Nephron (organoid): ENCODE measurements around the gene RSPO3.
"Not testable (repeated sequence)": the region's sequence is repeated elsewhere in the genome, so short reads cannot be mapped to it uniquely, and the experiment has no call there.

Experiments used
- H3K27ac Mint-ChIP-seq, 3 experiments: 2 replicates each; pipeline ENCODE4 v1.8.0; 2020; ENCODE audit warnings: mixed read lengths in 3 of 3, mild to moderate bottlenecking in 2 of 3, moderate library complexity in 1 of 3
- H3K27me3 Mint-ChIP-seq: 2 replicates; pipeline ENCODE4 v1.8.0; 2021; ENCODE audit warnings: low read depth, mild to moderate bottlenecking, moderate library complexity, mixed read lengths
- H3K36me3 Mint-ChIP-seq: 2 replicates; pipeline ENCODE4 v1.8.0; 2020; ENCODE audit warnings: low read depth, mixed read lengths
- H3K4me1 Mint-ChIP-seq: 2 replicates; pipeline ENCODE4 v1.8.0; 2020; ENCODE audit warnings: mixed read lengths
- H3K4me3 Mint-ChIP-seq, 3 experiments: 2 replicates each; pipeline ENCODE4 v1.8.0; 2020; ENCODE audit warnings: mild to moderate bottlenecking in 3 of 3, mixed read lengths in 3 of 3, moderate library complexity in 2 of 3
- H3K9me3 Mint-ChIP-seq: 2 replicates; pipeline ENCODE4 v1.8.0; 2020; ENCODE audit warnings: mixed read lengths
- CTCF ChIP-seq, 3 experiments: fragments of 200-600 bp; sonication (generic); IDR thresholded peaks; one replicate each; pipeline ENCODE4 v1.5.0; 2021; ENCODE audit warnings: antibody characterized with exemption in 3 of 3; ENCODE audit not compliant: unreplicated experiment in 3 of 3

The RSPO3 gene

GRCh38 chr6:127206531-127207095, 88.1 kb downstream of the RSPO3 start:
- Mint-ChIP-seq H3K36me3 (no peaks in the 10 kb centered on the region), H3K4me3 (no peak overlapping the region), H3K27ac (no peak overlapping the region), H3K27me3 (no peaks in the 10 kb centered on the region), H3K9me3 (no peaks in the 10 kb centered on the region), H3K4me1 (no peaks in the 10 kb centered on the region)
- TF ChIP-seq CTCF (IDR thresholded peaks at IDR 0.05; ENCODE audit: unreplicated experiment in 3 of 3) = no peak

GRCh38 chr6:127207591-127208120, 89.2 kb downstream of the RSPO3 start:
- Mint-ChIP-seq H3K9me3 (no peaks in the 10 kb centered on the region), H3K27ac (no peak overlapping the region), H3K27me3 (no peaks in the 10 kb centered on the region), H3K4me1 (no peaks in the 10 kb centered on the region), H3K4me3 (no peak overlapping the region), H3K36me3 (no peaks in the 10 kb centered on the region)
- no peak for TF ChIP-seq CTCF (IDR thresholded peaks at IDR 0.05; ENCODE audit: unreplicated experiment in 3 of 3)

DNA sequence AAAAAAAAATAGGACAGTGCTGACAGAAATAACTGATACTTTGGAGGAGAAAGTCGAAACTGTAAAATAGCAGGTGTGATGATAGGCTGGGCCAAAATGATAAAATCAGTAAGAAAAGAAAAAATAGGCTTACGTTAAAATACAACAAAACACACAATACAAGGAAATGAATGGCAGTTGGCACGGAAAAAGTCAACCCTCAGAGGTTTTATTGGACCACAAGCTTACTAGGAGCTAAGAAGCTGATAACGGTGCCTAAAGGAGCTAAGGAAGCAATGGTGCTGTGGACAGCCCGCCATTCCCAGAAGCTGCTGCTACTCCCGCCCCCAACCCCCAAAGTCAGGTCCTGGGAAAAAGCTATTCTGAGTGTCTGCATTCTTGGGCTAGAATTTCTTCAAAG, 92.3 kb downstream of the RSPO3 start:
- Mint-ChIP-seq H3K9me3 (no peaks in the 10 kb centered on the region), H3K36me3 (peaks cover 4% of the 10 kb centered on the region), H3K4me3 (no peak overlapping the region), H3K27me3 (no peaks in the 10 kb centered on the region), H3K27ac (no peak overlapping the region), H3K4me1 (no peaks in the 10 kb centered on the region)
- TF ChIP-seq CTCF (IDR thresholded peaks at IDR 0.05; ENCODE audit: unreplicated experiment in 3 of 3) = no peak

- no peak for TF ChIP-seq CTCF (IDR thresholded peaks at IDR 0.05; ENCODE audit: unreplicated experiment in 3 of 3)
- Mint-ChIP-seq H3K9me3 (no peaks in the 10 kb centered on the region), H3K36me3 (peaks cover 4% of the 10 kb centered on the region), H3K27me3 (no peaks in the 10 kb centered on the region), H3K4me3 (no peak overlapping the region), H3K27ac (no peak overlapping the region), H3K4me1 (no peaks in the 10 kb centered on the region)
These were observed 93.9 kb downstream of the RSPO3 start for GRCh38 chr6:127212376-127212775.

GRCh38 chr6:127214032-127214431, 95.6 kb downstream of the RSPO3 start:
- not testable (repeated sequence) for H3K27me3 Mint-ChIP-seq, H3K9me3 Mint-ChIP-seq, H3K36me3 Mint-ChIP-seq, H3K4me3 Mint-ChIP-seq, H3K4me1 Mint-ChIP-seq, H3K27ac Mint-ChIP-seq

GRCh38 chr6:127214531-127214930, 96.1 kb downstream of the RSPO3 start:
- H3K36me3 Mint-ChIP-seq, H3K27ac Mint-ChIP-seq, H3K27me3 Mint-ChIP-seq, H3K4me3 Mint-ChIP-seq, H3K4me1 Mint-ChIP-seq, H3K9me3 Mint-ChIP-seq: not testable (repeated sequence)

DNA sequence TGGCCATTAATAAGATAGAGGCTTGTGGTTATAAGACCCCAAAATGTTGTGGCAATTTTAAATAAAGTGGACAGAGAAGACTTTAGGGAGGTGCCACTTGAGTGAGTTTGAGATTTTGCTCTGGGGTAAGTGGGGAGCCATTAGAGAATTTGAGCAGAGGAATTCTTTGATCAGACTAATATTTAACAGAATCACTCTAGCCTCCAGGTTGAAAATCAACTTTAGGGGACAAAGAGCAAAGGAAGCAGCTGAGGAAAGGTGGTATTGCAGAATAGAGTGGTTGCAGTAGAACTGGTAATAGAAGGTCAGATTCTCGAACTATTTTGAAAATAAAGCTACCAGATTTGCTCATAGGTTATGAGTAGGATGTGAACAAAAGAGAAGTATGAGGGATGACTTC, 97.5 kb downstream of the RSPO3 start:
- H3K27ac Mint-ChIP-seq = peak overlapping the region; percentile 86 to 96 (median 94)

More for the DNA sequence above, 97.5 kb downstream of the RSPO3 start:
- Mint-ChIP-seq H3K4me1 (no peaks in the 10 kb centered on the region), H3K9me3 (no peaks in the 10 kb centered on the region), H3K4me3 (peak overlapping the region in 2 of 3 experiments; percentile 16 to 22), H3K36me3 (peaks cover 4% of the 10 kb centered on the region), H3K27me3 (no peaks in the 10 kb centered on the region)
- TF ChIP-seq CTCF (IDR thresholded peaks at IDR 0.05; ENCODE audit: unreplicated experiment in 3 of 3) = no peak
